ENCODE data around the gene KATNA1. TPM values are rescaled to one million over a fixed set of nuclear protein-coding genes. Genes with fewer than 3 reads are reported as not detected.
"Not testable (repeated sequence)": the region's sequence is repeated elsewhere in the genome, so short reads cannot be mapped to it uniquely, and the experiment has no call there.

Gene KATNA1
- total and polyA plus RNA-seq, 2 experiments from 2014 or later = 19.1 to 21.4 TPM

GRCh38 chr6:149683256-149683859 is 34.8 kb upstream of the KATNA1 start:
- no peaks in the 10 kb centered on the region; the same call in 2 of the 3 replicates for H3K4me1 Mint-ChIP-seq
- no peaks in the 10 kb centered on the region for H3K9me2 ChIP-seq (ENCODE audit: insufficient read depth)
- H3K36me3 Mint-ChIP-seq (ENCODE audit: low read depth) = peaks cover 26% of the 10 kb centered on the region
- no peak overlapping the region for H3K4me3 Mint-ChIP-seq
- peaks cover 40% of the 10 kb centered on the region for H3K79me2 ChIP-seq (replicated peaks; ENCODE audit: insufficient read depth)
- peaks cover 3% of the 10 kb centered on the region for H3K27me3 Mint-ChIP-seq (ENCODE audit: insufficient read depth, low read depth, poor library complexity)
- DNase-seq (ENCODE audit: low spot score) = no peak
- peaks cover 12% of the 10 kb centered on the region; the same call in 1 of the 2 replicates for H4K20me1 ChIP-seq (replicated peaks; ENCODE audit: insufficient read depth)
- H3K27ac ChIP-seq (ENCODE audit: low read depth) = no peak overlapping the region
- H2AFZ ChIP-seq = no peak overlapping the region
- H3K4me2 ChIP-seq = no peak overlapping the region
- H3K4me3 ChIP-seq = no peak overlapping the region
- no peaks in the 10 kb centered on the region for H3K9me3 Mint-ChIP-seq
- TF ChIP-seq EZH2phosphoT487 (IDR thresholded peaks at IDR 0.05; ENCODE audit: unreplicated experiment) (no peak), NANOG (IDR thresholded peaks at IDR 0.05; ENCODE audit: borderline replicate concordance) (no peak)
- peaks cover 13% of the 10 kb centered on the region for H3K36me3 ChIP-seq (ENCODE audit: insufficient read depth)
- peaks cover 5% of the 10 kb centered on the region; the same call in 1 of the 2 replicates for H3K4me1 ChIP-seq (ENCODE audit: insufficient read depth)
- H3K27ac Mint-ChIP-seq = no peak overlapping the region
- ATAC-seq = no peak
- H3K27me3 ChIP-seq (ENCODE audit: insufficient read depth) = no peaks in the 10 kb centered on the region
- H3F3A ChIP-seq (replicated peaks; ENCODE audit: low read depth) = no peaks in the 10 kb centered on the region

- H3K9me3 Mint-ChIP-seq, ATAC-seq, H3K4me3 Mint-ChIP-seq: not testable (repeated sequence)
Observed at GRCh38 chr6:149681845-149682244, 33.3 kb upstream of the KATNA1 start.

GRCh38 chr6:149681209-149681608 is 32.7 kb upstream of the KATNA1 start:
- ATAC-seq (no peak), DNase-seq (ENCODE audit: low spot score) (no peak)
- Histone ChIP-seq H3K4me2 (no peak overlapping the region), H3K4me3 (no peak overlapping the region), H2AFZ (no peak overlapping the region), H3K27me3 (ENCODE audit: insufficient read depth) (no peaks in the 10 kb centered on the region), H3K27ac (ENCODE audit: low read depth) (no peak overlapping the region), H3K4me1 (ENCODE audit: insufficient read depth) (no peaks in the 10 kb centered on the region), H3K36me3 (ENCODE audit: insufficient read depth) (peaks cover 17% of the 10 kb centered on the region), H3F3A (replicated peaks; ENCODE audit: low read depth) (no peaks in the 10 kb centered on the region), H3K79me2 (replicated peaks; ENCODE audit: insufficient read depth) (peaks cover 22% of the 10 kb centered on the region), H3K9me2 (ENCODE audit: insufficient read depth) (no peaks in the 10 kb centered on the region), H4K20me1 (replicated peaks; ENCODE audit: insufficient read depth) (peaks cover 12% of the 10 kb centered on the region; the same call in 1 of the 2 replicates)
- H3K27ac Mint-ChIP-seq = no peak overlapping the region
- no peaks in the 10 kb centered on the region; the same call in 2 of the 3 replicates for H3K4me1 Mint-ChIP-seq
- peaks cover 3% of the 10 kb centered on the region for H3K27me3 Mint-ChIP-seq (ENCODE audit: insufficient read depth, low read depth, poor library complexity)
- no peaks in the 10 kb centered on the region for H3K9me3 Mint-ChIP-seq
- peaks cover 34% of the 10 kb centered on the region for H3K36me3 Mint-ChIP-seq (ENCODE audit: low read depth)
- H3K4me3 Mint-ChIP-seq = no peak overlapping the region
- no peak for TF ChIP-seq REST (IDR thresholded peaks at IDR 0.05; ENCODE audit: unreplicated experiment)
- no peak for TF ChIP-seq NANOG (IDR thresholded peaks at IDR 0.05; ENCODE audit: borderline replicate concordance)
- TF ChIP-seq POLR2AphosphoS5 (IDR thresholded peaks at IDR 0.05; ENCODE audit: low read depth) = no peak
- no peak for TF ChIP-seq CREB1 (CRISPR knock-in tag; IDR thresholded peaks at IDR 0.05; ENCODE audit: low read depth)
- no peak for TF ChIP-seq JUNB (IDR thresholded peaks at IDR 0.05; ENCODE audit: unreplicated experiment)
- no peak for TF ChIP-seq ZNF331 (CRISPR knock-in tag; IDR thresholded peaks at IDR 0.05; ENCODE audit: low read depth)
- TF ChIP-seq EZH2phosphoT487 (IDR thresholded peaks at IDR 0.05; ENCODE audit: unreplicated experiment) = no peak
- TF ChIP-seq ETS1 (IDR thresholded peaks at IDR 0.05) = no peak
- no peak for TF ChIP-seq CTCF (conservative IDR thresholded peaks at IDR 0.05; ENCODE audit: low read depth in 2 of 2)
- TF ChIP-seq STAT1 (IDR thresholded peaks at IDR 0.05; ENCODE audit: unreplicated experiment) = no peak
- TF ChIP-seq EZH2 (IDR thresholded peaks at IDR 0.05; ENCODE audit: low read depth, unreplicated experiment) = no peak

More at GRCh38 chr6:149681845-149682244, 33.3 kb upstream of the KATNA1 start:
- H4K20me1 ChIP-seq (replicated peaks; ENCODE audit: insufficient read depth) = peaks cover 12% of the 10 kb centered on the region; the same call in 1 of the 2 replicates
- not testable (repeated sequence) for H3K4me1 ChIP-seq (ENCODE audit: insufficient read depth); H3K4me2 ChIP-seq; DNase-seq (ENCODE audit: low spot score); H2AFZ ChIP-seq; H3K4me1 Mint-ChIP-seq; H3K27me3 ChIP-seq (ENCODE audit: insufficient read depth); H3K27me3 Mint-ChIP-seq (ENCODE audit: insufficient read depth, low read depth, poor library complexity); H3K27ac ChIP-seq (ENCODE audit: low read depth); H3K4me3 ChIP-seq; H3K9me2 ChIP-seq (ENCODE audit: insufficient read depth); H3F3A ChIP-seq (replicated peaks; ENCODE audit: low read depth); H3K27ac Mint-ChIP-seq
- H3K79me2 ChIP-seq (replicated peaks; ENCODE audit: insufficient read depth) = peaks cover 28% of the 10 kb centered on the region
- peaks cover 13% of the 10 kb centered on the region for H3K36me3 ChIP-seq (ENCODE audit: insufficient read depth)
- peaks cover 28% of the 10 kb centered on the region for H3K36me3 Mint-ChIP-seq (ENCODE audit: low read depth)
